A549 treated with CORT108297 at 1 μM for 4 hours (cell line): Measurements from ENCODE around the gene NDUFS3. TPM values are rescaled to one million over a fixed set of nuclear protein-coding genes. Genes with fewer than 3 reads are reported as not detected.

Experiments
- total RNA-seq: library from RNA; stranded (reverse); fragments of 200-300 nt; extraction: Qiagen RNA extraction; gene quantifications from 5 replicates; pipeline ENCODE4 v1.2.3, GENCODE V29; 2022

The NDUFS3 gene
- total RNA-seq: 104 to 138 TPM (median 135 TPM) in 5 replicates

DNA sequence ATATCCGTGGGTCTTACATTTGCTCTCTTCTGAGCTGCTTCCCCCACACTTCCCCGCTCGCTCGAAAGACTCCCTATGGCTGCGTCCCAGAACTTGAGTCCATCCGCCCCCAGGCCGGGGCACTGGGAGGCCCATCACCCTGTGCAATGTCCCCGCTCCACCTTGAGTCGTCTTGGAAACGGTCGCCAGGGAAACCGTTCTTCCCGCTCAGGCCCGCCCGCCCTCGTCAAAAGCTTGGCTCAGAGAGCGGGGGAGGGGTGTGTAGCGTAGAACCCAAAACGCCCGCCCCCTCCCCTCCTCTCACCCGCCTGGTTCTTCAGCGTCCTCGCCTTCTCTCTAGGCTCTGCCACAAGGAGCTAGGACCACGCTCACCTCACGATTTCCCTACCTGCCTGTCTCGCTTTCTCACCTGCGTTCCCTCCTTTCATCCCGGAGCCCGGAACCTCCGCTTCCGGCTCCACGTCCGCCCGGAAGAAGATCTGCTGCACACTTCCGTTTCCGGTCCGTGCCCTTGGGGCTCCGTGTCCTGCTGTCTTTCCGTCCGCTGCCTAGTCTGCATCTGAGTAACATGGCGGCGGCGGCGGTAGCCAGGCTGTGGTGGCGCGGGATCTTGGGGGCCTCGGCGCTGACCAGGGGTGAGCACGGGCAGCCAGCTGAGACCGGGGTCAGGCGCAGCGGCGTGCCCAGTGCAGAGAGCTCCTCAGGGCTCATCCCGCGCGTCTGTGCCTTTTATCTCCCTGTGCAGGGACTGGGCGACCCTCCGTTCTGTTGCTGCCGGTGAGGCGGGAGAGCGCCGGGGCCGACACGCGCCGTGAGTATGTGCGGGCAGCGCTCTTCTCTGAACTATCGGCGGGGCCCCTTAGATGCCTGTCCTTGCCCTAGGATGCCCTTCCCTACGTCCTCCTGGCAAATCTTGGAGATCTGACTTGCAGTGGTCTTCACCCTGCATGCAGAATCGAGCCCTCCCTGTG, at the start of gene NDUFS3, which contains the start of gene KBTBD4:
Gene NDUFS3, plus strand, starts transcription at position 551 of the 971 bp plus-strand sequence. Its CDS starts 18 bp downstream, at position 569.
Gene KBTBD4, minus strand, starts transcription at position 447 of the 971 bp plus-strand sequence. Its CDS starts 19 bp downstream, at position 428.

GRCh38 chr11:47552566-47553405, 26.1 kb upstream of the NDUFS3 start, which contains the start of gene CELF1:
CELF1 (minus strand) TSS chr11:47553132; CDS start chr11:47499523, 53,609 bp downstream.

DNA sequence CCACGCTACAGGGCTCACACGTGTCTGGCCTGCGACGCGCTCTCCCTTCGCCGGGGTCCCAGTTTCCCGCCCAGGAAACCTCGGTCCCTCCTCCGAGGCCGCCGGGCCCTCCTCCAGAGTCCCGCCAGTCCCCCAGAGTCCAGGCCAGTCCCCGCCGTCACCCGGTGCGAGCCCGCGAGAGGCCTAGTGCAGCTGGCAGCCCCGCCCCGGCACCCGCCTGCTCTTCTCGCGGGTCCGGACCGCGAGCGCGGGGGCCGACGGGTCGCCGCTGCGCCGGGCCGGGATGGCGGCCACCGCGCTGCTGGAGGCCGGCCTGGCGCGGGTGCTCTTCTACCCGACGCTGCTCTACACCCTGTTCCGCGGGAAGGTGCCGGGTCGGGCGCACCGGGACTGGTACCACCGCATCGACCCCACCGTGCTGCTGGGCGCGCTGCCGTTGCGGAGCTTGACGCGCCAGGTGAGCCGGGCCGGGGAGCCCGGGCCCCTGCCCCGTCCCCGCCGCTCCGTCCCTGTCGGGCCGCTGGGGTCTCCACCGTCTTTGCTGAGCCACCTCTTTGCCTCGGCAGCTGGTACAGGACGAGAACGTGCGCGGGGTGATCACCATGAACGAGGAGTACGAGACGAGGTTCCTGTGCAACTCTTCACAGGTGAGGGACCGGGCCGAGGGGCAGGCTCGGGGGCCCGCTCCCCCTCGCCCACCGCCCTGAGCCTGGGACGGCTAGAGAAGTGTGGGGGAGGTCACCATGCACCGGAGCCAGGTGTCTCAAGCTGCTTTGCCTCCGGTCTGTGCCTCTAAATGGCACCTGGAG, 13.3 kb upstream of the NDUFS3 start, which contains the start of gene PTPMT1:
Gene PTPMT1, plus strand, starts transcription at position 260 of the 809 bp plus-strand sequence. Its CDS starts 24 bp downstream, at position 284.

GRCh38 chr11:47586098-47586855, 7.4 kb downstream of the NDUFS3 start, which contains the start of gene FAM180B:
FAM180B (plus strand) TSS chr11:47586678; CDS start chr11:47586769, 91 bp downstream.

DNA sequence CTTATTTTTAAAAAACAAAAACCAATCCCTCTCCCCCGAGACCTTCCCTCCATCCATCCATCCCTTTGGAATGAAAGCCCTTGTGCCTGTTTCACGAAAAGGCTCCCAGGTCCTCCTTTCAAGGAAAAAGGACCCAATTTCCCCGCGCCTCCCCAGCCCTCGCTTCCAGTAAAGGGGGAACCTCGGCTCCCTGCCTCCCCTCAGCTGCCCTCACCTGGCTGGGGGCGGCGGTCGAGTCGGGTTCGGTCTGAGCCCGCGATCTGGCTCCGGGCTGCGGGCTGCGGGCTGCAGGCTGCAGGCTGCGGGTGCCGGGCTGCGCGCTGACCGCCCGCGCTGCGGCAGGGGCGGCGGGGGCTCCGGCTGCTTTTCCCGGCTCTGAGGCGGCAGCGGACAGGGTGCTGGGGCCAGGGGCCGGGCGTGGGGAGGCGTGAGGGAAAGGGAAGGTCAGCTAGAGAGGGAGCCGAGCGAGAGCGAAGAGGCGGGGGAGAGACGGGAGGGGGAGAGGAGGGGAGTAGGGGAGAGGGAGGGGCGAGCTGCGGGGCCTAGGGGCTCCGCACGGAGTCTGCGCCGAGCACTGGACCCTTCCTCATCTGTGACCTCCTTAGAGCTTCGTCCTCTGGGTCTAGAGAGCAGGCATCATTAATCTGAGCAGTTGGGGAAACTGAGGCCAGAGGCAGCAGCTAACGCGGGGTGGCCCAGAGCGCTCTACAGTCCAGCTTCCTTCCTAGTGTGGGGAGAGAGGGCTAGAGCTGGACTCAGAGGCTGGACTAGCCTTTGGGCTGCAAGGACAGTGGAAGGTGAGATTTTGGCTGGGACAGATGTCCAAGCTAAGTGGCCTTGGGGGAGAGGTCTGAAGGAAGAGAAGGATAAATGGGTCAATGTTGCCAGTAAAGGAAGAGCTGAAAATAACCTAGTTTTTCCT, 15.3 kb downstream of the NDUFS3 start, which contains the start of gene C1QTNF4:
Gene C1QTNF4, minus strand, starts transcription at position 478 of the 922 bp plus-strand sequence. CDS start 3,601 bp downstream, outside the sequence.

Other genes with a start within 250 kb of the NDUFS3 start
- gene MYBPC3, start 226.4 kb upstream of the NDUFS3 start, total RNA-seq: 0.07 to 0.09 TPM (median 0.07 TPM) in 5 replicates
- 0.10 to 0.16 TPM in 2 of 5 replicates, not detected in the others for gene SPI1, start 200.5 kb upstream of the NDUFS3 start, total RNA-seq
- 43.5 to 61.4 TPM (median 54.9 TPM) in 5 replicates for gene SLC39A13, start 170.5 kb upstream of the NDUFS3 start, total RNA-seq
- gene PSMC3, start 152.6 kb upstream of the NDUFS3 start, total RNA-seq: 189 to 265 TPM (median 196 TPM) in 5 replicates
- gene RAPSN, start 129.9 kb upstream of the NDUFS3 start, total RNA-seq: 0.11 to 0.34 TPM (median 0.13 TPM) in 3 of 5 replicates, not detected in the others
- 45.7 to 51.1 TPM (median 47.9 TPM) in 5 replicates for gene CELF1, start 25.9 kb upstream of the NDUFS3 start, total RNA-seq
- 58.5 to 79.9 TPM (median 75.4 TPM) in 5 replicates for gene PTPMT1, start 13.5 kb upstream of the NDUFS3 start, total RNA-seq
- gene KBTBD4, start 104 bp upstream of the NDUFS3 start, total RNA-seq: 17.6 to 22.3 TPM (median 19.5 TPM) in 5 replicates
- gene FAM180B, start 7.6 kb downstream of the NDUFS3 start, total RNA-seq: not detected in 5 replicates
- gene C1QTNF4, start 15.3 kb downstream of the NDUFS3 start, total RNA-seq: 0.08 to 0.10 TPM (median 0.08 TPM) in 3 of 5 replicates, not detected in the others
- gene MTCH2, start 63.5 kb downstream of the NDUFS3 start, total RNA-seq: 114 to 158 TPM (median 132 TPM) in 5 replicates
- 0.90 to 1.7 TPM (median 1.2 TPM) in 5 replicates for gene AGBL2, start 136.3 kb downstream of the NDUFS3 start, total RNA-seq
- 46.6 to 62.1 TPM (median 54.2 TPM) in 5 replicates for gene FNBP4, start 188.3 kb downstream of the NDUFS3 start, total RNA-seq